Stimulated activated CD4-positive, alpha-beta T cell treated with anti-CD3 and anti-CD28 coated beads, Interleukin-12 subunit alpha, Interleukin-12 subunit beta, amount 100 ng/mL, for 24 hours (primary cell): Measurements from ENCODE around the gene SLC27A2.
A peak's percentile ranks its signal among the peaks of the same experiment; 100 is the strongest.
"Not testable (repeated sequence)": the region's sequence is repeated elsewhere in the genome, so short reads cannot be mapped to it uniquely, and the experiment has no call there.

Source experiments
- DNase-seq, 2 experiments: peaks; one replicate each; pipeline ENCODE4 v3.0.0-alpha.2; 2020; ENCODE audit warnings: low read depth in 2 of 2

Gene SLC27A2

GRCh38 chr15:50181969-50182218, at the start of gene SLC27A2:
Gene SLC27A2, plus strand, starts transcription at chr15:50182196. Its CDS starts 232 bp downstream, at chr15:50182428.
- no peak for DNase-seq

DNA sequence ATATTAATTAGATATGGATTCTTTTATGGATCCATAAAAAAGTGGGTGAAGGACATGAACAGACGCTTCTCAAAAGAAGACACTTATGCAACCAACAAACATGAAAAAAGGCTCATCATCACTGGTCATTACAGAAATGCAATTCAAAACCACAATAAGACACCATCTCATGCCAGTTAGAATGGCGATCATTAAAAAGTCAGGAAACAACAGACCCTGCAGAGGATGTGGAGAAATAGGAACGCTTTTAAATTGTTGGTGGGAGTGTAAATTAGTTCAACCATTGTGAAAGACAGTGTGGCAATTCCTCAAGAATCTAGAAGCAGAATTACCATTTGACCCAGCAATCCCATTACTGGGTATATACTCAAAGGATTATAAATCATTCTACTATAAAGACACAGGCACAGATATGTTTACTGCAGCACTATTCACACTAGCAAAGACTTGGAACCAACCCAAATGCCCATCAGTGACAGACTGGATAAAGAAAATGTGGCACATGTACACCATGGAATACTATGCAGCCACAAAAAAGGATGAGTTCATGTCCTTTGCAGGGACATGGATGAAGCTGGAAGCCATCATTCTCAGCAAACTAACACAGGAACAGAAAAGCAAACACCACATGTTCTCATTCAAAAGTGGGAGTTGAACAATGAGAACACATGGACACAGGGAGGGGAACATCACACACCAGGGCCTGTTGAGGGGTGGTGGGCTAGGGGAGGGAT, 49.6 kb upstream of the SLC27A2 start:
- DNase-seq: not testable (repeated sequence)

DNA sequence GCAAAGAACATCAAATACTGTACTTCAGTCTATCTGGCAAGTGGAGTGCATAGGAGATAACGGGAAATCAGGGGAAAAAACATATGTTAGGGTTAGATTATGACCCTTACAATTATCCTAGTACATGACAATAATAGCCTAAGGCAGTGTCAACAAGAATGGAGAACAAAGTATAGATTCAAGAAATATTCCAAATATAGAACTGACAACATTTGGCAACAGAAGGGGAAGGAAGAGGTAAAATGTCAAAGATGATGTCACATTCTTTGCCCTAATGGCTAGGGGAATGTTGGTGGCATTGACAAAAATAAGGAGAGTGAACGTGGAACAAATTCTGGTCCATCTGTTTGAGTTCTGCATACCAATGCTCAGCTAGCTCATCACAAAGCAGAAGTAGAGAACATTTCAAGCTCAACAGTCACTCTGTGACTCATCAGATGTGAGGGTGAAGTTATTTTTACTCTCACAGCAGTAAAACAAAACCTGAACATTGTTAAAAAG, 47.4 kb upstream of the SLC27A2 start:
- no peak for DNase-seq

DNA sequence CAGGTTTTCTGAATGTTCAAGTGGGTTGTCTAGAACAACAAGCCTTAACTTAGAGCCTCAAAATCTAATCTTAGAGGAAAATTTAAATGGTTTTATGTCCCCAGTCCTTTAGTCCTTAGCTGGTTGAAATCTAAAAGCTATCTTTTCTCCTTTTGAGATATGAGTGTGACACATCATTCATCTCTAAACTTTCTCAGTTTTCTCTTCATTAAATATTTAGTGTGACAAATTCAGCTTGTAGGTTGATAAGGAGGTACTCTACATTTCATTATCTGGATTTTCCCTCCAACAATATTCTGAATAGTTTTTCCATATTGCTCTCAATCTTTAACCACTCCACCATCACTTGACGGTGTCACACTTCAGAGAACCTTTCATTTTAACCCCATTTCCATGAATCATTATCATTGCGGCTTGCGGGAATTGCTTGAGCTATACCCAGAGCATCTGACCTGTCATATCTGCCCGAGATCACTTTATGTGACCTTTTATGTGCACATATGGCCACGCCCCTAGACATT, 46.9 kb upstream of the SLC27A2 start:
- DNase-seq: peak; percentile 9 to 20

GRCh38 chr15:50137330-50137761, 44.6 kb upstream of the SLC27A2 start:
- peak; percentile 18 to 28 for DNase-seq

GRCh38 chr15:50137893-50138292, 44.1 kb upstream of the SLC27A2 start:
- DNase-seq: no peak

DNA sequence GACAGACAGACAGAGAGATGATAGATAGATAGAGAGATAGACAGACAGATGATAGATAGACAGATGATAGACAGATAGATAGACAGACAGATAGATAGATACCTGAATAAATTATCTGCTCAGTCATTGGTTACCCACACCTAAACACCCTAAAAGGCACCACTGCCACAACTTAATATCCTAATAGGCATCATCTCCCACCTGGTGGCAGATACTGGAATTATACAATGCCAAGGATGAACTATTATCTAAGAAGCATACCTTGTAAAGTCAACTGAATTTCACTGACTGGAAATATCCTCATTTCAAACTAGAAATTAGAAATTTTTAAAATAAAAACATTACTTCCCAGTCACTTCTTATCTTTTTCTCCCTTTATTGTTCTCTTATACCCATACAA, 43.6 kb upstream of the SLC27A2 start:
- no peak for DNase-seq

GRCh38 chr15:50140098-50140497, 41.9 kb upstream of the SLC27A2 start:
- DNase-seq: no peak

- no peak for DNase-seq
Observed at GRCh38 chr15:50140983-50141382, 41.0 kb upstream of the SLC27A2 start.

DNA sequence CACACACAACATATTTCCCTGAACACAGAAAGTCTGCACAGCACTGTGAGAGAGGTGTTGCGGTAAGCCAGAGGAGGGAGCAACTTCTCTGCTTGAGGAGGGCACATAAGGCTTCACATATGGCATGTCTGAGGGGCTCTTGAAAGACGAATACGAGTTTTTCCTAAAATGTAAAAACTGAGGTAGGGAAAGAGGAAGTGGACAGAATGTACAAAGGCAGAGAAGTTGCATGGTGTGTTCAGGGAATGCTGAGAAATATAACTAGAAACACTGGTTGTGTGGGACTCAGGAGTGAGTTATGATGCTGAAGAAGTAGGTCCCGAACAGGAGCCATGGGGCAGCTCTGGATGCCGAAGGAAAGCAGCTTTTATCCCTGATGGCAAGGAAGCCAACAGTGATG, 40.1 kb upstream of the SLC27A2 start:
- no peak for DNase-seq

DNA sequence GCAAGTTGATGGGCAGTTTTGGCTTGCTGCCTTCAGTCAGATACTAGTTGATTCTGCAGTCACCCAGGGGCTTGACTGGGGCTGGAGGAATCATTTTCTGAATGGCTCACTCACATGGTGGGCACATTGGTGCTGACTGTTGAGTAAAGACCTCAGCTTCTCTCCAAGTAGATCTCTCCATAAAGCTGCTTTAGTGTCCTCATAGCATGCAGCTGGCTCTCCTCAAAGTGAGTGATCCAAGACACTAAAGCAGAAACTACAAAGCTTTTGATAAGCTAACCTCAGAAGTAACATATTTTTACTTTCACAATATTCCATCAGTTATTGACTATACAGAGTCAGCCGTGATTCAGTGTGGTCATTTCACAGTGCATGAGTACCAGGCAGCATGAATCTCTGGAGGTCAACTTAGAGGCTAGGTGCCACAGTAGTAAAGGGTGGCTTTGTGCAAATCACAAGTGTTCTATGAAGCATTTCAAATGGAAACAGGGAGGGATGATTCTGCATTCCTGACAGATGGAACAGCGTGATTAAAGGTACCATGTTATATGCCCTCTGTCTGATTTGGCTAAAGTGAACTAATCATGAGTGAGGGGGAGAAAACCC, 38.6 kb upstream of the SLC27A2 start:
- no peak for DNase-seq

DNA sequence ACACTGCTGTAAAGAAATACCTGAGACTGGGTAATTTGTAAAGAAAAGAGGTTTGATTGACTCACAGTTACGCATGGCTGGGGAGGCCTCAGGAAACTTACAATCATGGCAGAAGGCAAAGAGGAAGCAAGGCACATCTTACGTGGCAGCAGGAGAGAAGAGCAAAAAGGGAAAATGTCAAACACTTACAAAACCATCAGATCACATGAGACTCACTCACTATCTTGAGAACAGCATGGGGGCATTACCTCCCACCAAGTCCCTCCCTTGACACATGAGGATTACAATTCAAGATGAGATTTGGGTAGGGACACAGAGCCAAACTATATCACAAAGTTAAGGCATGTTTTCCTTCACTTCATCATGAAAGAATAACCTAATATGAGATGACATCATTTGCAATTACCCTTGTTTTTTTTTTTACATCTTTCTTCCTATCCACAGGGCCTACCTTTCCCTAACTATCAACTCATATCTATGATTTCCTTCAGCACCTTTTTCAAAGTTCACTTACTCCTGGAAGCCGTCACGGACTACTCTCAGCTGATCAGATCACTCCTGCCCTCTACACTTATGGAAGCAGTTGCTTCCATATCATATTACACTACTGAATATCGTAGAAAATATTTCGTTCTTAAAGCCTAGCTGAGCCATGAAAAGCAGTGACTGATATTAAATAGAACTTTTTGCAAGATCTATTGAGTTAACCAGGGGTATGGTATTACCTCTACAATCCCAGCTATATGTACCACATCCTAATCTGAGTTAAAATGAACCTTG, 37.5 kb upstream of the SLC27A2 start:
- no peak for DNase-seq

- no peak for DNase-seq
Observed at GRCh38 chr15:50145451-50145872, 36.5 kb upstream of the SLC27A2 start.

DNA sequence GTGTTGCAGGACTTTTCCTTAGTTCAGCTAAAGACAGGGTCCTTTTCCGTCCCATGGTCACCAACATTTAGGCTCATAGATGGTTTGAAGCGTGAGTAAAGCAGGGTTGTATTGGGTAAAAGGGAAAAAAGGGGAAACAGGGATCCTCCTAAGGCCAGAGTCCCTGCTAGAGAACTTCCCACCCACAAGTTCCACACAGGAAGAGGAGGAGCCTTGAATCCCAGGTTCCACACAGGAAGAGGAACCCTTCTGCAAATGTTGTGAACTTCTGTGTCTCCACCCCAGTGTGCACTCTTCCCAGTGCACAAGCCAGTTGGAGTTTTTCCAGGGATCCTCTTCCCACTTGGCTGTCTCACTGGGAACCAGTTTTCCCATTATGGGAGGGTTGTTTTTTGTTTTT, 35.4 kb upstream of the SLC27A2 start:
- DNase-seq: no peak

DNA sequence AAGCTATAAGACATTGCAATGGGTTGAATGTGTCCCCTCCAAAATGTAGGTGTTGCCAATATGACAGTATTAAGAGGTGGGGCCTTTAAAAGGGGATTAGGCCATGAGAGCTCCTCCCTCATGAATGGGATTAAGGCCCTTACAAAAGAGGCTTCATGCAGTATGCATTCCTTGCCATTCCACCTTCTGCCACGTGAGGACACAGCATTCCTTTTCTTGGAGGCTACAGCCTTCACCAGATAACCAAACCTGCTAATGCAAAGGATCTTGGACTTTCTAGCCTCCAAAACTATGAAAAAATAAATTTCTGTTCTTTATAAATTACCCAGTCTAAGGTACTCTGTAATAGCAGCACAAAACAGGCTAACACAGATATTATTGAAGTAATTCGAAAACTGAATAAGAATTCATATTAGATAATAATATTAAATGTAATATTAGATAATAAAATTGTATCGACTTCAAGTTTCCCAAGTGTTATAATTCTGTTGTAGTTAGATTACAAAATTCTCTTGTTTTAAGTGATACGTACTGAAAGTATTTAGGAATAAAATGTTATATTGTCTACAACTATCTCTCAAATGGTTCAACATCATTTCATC, 33.5 kb upstream of the SLC27A2 start:
- DNase-seq: no peak

DNA sequence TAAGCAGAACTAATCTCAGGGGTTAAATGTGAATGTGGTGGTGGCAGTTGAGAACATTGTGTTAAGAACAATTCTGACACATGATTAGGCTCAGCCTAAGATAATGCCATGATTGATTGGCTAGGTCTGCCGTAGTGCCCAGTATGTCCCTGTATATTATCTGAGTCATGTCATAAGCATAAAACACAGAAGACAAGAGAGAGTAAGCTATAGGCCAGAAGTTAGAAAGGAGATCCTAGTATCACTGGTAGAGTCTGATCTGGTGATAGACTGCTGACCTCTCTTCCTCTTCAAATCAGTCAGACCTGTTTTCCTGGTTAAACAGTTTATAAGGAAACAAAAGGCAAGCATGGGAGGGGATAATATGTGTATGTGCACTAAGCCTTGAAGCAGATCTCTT, 32.9 kb upstream of the SLC27A2 start:
- no peak for DNase-seq

DNA sequence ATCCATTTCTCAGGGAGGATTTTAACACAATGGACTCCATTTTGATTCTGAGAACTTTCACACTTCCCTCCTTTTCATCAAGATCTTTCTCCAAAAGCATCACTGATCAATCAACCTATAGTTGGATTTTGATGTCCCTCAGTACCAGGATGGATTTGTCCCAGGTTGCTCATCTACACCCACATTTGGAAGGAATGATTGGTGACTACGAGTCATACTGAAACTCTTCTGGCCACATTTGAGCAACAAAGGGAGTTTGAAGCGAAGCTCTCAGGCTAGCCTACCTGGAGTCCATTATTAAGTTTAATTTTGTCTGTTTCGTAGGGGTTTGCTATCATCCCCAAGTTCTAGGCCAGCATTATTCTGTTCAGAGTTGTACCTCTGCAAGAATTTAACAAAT, 31.6 kb upstream of the SLC27A2 start:
- no peak for DNase-seq

DNA sequence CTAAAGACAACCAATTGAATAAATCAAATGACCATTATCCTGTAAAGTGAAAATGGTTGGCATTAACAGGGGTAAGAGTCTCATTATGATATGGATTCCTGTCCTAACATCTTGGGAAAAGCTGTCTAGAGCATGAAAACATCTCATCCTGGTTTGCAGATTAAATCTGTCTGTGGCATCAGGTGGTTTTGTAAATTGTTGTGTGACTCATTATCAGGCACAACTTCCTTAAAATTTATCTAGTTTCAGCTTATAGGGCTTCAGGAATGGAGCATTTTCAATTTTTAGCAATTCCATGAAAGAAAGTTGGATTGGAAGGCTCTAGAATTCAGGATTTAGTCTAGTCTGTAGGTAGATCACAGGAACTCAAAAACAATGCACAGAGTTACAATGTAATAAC, 31.1 kb upstream of the SLC27A2 start:
- DNase-seq: no peak

- no peak for DNase-seq
Observed at GRCh38 chr15:50151476-50151875, 30.5 kb upstream of the SLC27A2 start.

DNA sequence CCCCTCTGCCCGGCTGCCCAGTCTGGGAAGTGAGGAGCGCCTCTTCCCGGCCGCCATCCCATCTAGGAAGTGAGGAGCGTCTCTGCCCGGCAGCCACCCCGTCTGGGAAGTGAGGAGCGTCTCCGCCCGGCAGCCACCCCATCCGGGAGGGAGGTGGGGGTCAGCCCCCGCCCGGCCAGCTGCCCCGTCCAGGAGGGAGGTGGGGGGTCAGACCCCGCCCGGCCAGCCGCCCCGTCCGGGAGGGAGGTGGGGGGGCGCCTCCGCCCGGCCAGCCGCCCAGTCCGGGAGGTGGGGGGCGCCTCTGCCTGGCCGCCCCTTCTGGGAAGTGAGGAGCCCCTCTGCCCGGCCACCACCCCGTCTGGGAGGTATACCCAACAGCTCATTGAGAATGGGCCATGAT, 23.8 kb upstream of the SLC27A2 start:
- not testable (repeated sequence) for DNase-seq

DNA sequence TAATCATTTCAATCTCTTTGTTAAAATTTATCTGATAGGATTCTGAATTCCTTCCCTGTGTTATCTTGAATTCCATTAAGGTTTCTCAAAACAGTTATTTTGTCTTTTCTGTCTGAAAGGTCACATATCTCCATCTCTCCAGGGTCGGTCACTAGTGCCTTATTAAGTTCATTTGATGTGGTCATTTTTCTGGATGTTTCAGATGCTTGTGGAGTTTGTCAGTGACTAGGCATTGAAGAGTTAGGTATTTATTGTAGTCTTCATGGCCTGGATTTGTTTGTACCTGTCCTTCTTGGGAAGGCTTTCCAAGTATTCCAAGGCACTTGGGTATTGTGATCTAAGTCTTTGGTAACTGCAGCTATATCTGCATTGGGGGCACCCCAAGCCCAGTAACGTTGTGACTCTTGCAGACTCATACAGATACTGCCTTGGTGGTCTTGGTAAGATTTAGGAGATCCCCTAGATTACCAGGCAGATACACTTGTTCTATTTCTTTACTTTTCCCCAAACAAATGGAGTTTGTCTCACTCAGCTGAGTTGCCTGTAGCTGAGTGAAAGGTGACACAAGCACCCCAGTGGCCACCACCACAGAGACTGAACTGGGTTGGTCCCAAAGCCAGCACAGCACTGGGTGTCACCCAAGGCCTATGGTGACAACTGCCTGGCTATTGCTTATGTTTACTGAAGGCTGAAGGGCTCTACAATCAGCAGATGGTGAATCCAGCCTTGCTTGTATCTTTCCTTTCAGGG, 18.9 kb upstream of the SLC27A2 start:
- no peak for DNase-seq
